GM21367 (cell line): Measurements from ENCODE around the gene AP3S2.
A peak's percentile ranks its signal among the peaks of the same experiment; 100 is the strongest.
"Not testable (repeated sequence)": the region's sequence is repeated elsewhere in the genome, so short reads cannot be mapped to it uniquely, and the experiment has no call there.

Source experiments
- ATAC-seq: cut with Tn5 transposase; IDR thresholded peaks from one replicate; pipeline ENCODE4 v1.9.1; 2021; ENCODE audit not compliant: unreplicated experiment

The AP3S2 gene

DNA sequence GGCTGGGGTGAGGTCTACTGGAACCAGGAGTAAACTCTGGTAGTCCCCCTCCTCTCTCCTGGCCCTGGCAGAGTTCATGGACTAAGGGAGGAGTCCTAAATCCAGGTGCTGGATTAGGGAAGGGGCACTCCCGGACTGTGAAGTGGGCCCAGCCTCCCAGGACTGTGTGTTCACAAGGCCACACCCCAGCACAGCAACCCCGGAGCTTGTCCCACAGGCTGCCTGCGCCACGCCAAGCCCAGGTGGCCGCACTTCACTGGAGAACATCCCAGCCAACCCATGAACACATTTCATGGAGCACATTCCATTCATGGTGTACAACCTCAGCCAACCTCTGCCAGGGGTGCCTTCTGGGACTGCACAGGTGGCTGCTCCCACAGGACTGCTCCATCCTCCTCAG, 10.7 kb upstream of the AP3S2 start:
- ATAC-seq = no peak

DNA sequence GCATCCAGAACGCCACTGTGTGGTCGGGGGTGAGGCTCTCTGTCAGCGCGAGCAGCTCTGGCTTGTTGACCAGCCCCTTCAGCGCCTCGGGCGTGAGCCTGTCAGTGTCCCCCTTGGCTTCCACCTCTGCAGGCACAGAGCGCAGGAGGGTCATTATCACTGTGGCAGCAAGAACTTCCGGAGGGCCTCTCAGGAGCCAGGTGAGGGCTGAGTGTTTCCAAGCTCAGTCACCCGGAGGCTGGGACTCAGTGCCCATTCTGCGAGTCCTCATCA, 10.0 kb upstream of the AP3S2 start:
- no peak for ATAC-seq

DNA sequence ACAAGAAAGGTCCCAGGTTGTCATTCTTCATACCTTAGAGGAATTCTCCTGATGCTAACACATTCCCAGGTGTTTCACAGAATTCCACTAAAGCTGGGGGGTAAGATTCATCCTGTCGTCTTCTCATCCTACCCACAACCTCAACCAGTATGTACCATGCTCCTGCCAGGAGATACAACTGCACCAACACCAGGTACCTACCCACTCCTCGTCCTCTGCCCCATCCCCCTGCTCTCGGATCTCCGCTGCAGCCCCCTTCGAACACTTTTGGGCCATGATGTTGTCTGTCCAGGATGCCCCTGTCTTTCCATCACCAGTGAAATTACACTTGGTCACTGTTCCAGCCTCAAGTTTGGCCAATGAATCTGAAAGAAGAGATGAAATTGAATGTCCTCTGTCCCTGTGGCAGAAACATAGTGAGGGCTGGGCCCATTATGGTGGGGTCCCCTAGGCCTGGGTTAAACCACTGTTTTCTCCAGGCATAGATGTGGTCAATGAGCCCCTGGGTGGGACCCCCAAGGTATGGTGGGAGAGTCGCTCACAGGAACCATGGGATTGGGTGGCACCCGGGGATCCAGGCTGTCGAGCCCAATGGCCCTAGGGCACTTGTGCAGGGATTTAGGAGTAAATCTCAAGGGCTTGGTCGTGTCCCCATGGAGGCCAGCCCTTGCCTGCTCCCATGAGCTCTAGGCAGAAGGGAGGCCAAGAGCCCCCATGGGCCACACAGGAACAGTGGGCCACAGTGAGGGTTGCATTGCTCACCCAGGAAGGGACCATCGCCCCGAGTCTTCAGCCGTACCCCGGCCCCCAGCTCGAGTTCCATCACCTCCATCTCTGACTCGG, 9.4 kb upstream of the AP3S2 start:
- no peak for ATAC-seq

DNA sequence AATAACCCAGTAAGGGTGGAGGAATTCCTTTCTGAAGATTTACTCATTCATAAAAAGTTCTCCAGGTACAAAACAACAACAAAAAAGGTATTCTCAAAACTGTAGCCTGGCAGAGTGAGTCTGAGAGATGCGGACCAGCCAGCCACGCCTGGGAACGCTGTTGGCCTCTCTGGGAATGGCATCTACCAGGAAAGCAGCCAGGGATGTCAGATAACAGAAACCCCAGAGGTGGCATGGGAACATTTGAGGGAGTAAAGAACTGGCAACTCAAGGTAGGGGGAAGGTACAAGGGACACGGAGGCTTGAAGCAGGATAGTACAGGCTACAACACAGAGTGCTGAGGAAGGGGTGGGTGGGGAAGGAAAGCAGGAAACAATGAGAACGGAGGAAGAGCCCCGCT, 7.1 kb upstream of the AP3S2 start:
- ATAC-seq = no peak

DNA sequence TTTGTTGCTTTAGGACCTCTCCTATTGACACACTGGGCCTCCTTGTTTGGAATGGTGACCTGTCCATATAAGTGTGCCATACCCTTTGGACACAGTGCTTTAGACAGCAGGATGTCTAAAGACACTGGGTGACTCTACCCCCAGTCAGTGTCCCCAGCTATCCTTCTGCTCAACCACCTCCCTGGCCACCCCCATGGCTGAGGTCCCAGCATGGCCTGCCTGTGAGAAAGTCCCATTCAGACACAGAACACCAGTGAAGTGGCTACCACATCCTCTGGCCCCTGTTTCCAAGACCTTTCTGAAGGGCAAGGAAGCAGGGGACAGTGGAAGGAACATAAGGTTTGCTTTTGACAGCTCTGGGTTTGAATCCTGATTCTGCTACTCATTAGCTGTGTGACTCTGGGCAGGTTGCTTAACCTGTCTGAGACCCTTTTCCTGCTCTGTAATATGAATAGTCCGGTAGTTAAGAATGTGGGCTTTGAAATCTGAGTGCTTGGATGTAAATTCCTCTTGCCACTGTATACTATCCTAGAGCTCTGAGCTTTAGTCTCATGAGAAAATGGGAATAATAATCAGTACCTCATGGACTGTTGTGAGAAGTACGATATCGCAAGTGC, 6.3 kb upstream of the AP3S2 start:
- ATAC-seq = no peak

DNA sequence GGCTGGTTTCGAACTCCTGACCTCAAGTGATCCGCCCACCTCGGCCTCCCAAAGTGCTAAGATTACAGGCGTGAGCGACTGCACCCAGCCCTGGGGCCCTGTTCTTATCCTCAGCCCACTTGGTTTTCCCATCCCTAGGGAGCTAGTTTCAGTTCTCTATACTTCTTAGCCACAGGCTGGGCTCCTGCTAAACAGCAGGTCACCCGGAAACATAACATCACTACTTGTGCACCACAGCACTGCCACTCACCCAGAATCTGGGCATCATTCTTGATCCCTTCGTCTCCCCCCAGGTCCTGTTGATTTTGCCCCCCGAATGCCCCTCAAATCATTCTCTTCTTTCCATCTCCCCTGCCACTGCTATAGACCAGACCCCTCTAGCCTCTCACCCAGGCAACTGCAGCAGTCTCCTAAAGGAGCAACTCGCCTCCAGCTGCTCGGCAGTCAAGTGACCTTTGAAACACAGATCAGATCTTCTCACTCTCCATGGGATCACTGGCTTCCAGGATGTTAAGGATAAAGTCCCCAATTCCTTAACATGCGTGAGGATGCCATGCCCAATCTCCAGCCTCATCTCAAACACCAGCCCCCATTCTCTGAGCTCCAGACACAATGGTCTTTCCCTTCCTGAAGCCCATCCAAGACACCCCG, 5.6 kb upstream of the AP3S2 start:
- no peak for ATAC-seq

DNA sequence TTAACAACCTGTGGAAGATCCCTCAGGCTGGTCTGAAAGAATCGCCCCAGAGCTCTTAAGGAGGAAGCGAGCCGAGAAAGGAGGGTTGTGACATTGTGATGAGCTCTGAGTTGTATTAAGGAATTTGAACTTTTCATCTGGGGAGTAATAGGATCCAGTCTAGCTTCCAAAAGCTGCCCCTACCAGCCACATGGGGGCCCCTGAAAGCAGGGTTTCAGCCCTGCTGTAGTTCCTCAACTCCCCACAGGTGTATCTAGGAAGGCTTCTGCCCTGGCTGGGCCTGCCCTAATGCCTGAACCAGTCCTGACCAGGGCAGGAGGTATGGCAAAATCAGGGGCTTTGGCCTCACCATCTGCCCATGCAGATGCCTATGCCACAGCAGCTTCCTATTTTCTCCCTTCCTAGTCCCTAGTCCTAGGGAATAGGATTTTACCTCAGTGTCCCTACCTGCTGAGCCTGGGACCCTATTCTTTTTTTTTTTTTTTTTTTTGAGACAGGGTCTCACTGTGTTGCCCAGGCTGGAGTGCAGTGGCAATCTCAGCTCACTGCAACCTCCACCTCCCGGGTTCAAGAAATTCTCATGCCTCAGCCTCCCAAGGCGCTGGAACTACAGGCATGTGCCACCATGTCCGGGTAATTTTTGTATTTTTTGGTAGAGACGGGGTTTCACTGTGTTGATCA, 5.0 kb upstream of the AP3S2 start:
- ATAC-seq = peak; percentile 61

DNA sequence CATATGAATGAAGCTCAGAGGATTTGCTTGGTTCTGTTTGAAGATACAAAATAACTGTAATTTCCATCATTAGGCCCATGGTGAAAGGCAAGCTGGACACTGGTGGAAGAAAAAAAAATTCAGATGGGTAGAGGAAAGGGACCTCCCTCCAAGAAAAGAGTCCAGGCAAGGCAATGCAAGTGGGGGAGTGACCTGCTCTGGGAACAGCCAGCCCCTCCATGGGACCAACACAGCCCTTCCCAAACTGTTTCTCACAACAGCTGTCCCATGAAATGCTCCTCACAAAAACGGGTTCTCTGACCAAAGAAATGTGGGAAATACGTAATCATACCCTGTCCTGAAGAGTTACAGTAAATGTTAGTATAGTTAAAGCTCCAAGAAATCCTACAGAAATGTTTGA, 4.4 kb upstream of the AP3S2 start:
- no peak for ATAC-seq

GRCh38 chr15:89893027-89893426, 767 bp downstream of the AP3S2 start:
- ATAC-seq = no peak

DNA sequence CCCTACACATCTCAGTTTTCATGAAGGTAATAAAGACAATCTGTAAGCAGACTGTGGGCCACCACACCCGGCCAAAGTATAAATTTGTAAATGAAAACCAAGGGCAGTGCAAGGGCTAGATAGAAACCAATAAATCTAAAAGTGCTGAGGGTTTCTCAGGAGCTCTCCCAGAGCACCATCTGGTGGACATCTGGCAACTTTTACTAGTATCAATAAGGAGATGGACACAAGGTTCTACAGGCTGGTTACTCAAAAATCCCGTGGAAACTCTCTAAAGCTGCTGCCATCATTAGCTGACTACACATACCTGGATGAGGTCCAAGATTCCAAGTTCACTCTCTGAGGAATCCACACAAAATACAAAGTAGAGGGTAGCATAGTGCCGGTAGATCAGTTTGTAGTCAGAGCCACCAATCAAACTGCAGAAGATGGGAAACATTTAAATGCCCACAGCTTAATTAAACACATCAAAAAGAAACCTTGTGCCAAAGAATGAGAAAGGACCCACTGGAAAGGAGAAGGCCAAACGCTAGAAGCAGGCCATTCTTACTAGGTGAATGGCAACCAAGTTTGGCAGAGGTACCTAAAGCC, 5.5 kb downstream of the AP3S2 start:
- ATAC-seq = no peak

DNA sequence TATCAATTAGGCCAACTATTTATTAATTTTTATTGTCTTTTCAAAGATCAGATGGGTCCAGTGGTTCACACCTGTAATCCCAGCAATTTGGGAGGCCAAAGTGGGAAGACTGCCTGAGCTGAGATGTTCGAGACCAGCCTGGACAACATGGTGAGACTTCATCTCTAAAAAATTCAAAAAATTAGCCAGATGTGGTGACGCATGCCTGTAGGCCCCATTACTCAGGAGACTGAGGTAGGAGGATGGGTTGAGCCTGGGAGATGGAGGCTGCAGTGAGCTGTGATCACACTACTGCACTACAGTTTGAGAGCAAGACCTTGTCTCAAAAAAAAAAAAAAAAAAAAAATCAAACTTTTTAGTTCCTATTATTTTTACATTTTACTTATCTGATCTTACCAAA, 8.2 kb downstream of the AP3S2 start:
- ATAC-seq = no peak

DNA sequence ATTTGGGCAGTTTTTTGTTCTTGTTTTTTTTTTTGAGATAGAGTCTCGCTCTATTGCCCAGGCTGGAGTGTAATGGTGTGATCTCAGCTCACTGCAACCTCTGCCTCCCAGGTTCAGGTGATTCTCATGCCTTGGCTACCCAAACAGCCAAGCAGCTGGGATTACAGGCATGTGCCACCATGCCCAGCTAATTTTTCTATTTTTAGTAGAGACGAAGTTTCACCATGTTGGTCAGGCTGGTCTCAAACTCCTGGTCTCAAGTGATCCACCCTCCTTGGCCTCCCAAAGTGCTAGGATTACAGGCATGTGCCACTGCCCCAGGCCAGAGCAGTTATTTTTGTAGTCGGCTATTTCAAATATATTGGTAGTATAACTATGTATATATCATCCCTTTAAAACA, 8.6 kb downstream of the AP3S2 start:
- ATAC-seq = not testable (repeated sequence)

DNA sequence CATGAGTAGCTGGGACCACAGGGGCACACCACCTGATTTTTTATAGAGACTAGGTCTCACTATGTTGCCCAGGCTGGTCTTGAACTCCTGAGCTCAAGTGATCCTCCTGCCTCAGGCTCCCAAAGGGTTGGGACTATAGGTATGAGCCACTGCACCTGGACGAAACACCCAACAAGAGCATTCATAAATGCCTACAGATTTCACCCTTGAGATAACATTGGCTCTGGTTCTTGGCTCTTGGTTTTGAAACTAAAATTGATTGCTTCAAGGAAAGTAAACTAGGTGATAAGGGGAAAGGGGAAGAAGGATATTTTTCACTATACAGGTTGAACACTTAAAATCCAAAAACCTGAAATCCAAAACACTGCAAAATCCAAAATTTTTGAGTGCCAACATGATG, 10.3 kb downstream of the AP3S2 start:
- ATAC-seq = no peak

DNA sequence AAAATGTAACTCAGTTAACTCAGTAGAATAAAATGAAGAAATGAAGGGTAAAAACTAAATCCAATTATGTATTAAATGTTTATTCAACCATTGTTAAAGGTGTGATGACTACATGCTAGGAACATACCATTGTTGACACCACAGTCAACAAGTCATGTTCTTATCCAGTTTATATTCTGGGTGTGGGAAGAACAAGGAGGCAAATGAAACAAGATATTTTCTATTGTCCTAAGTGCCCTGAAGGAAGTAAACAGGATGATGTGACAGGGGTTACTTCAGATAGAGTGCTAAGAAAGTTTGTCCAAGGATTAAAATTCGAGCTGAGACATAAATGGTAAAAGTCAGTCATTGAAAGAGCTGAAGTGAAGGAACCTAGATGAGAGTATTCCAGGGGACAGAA, 13.1 kb downstream of the AP3S2 start:
- ATAC-seq = no peak

- no peak for ATAC-seq
These were observed 15.5 kb downstream of the AP3S2 start for GRCh38 chr15:89878323-89878722.

DNA sequence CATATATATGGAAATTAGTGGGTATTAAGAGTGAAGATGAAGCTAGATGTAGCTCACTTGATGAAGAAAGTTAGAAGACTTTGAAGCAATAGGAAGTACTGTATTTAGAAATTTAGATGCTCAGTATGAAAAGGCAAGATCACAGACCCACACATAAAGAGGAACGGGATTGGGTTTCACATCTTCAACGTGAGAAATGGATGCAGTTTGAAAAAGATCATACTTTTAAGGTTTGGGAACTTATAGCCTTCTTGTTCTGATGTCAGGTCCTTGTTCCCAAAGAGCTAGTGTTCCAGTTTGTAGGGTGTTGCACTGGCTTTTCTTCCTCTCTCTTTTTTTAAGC, 16.7 kb downstream of the AP3S2 start:
- no peak for ATAC-seq

DNA sequence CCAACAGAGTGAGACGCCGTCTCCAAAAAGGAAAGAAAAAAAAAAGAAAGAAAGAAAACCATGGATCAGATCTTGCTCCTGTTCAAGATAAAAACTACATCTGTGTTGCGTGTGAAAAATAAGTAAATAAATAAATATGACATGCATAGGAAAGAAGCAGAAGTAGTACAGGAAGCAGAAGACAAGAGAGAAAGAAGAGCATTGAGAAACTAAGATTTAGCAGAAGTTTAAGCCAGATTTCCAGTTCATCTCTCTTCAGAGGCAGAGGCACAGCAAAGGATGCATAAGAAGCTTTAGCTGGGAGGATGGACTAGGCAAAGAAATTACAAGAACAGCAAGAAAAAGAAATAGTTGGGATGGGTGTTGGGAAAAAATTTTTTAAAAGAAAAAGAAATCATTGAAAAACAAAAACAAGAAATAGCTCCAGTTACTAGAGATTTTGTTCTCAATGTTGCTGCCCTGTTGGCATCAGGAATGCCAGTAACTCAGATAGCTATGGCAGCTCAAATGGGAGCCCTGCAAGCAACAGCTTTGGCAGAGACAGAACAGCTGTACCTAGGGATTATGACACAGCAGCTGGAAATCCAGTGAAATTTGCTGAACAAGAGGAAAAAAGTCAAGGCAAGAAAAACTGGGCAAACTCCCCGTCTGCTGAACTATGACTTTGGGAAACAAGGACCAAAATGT, 17.3 kb downstream of the AP3S2 start:
- ATAC-seq = no peak

DNA sequence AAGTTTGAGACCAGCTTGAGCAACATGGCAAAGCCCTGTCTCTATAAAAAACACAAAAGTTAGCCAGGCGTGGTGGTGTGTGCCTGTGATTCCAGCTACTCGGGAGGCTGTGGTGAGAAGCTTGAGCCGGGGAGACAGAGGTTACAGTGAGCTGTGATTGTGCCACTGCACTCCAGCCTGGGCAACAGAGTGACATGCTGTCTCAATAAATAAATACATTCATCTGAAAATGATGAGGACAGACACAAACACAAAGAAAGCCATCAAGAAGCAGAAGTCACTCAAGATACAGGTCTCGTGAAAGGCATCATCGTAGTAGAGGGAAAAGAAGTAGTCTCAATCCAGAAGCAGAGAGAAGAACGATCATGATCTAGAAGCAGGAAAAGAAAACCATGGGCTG, 18.1 kb downstream of the AP3S2 start:
- no peak for ATAC-seq

GRCh38 chr15:89874926-89875564, 18.7 kb downstream of the AP3S2 start:
- no peak for ATAC-seq

GRCh38 chr15:89870688-89871288, 23.0 kb downstream of the AP3S2 start:
- ATAC-seq = no peak
